H1 (cell line): ENCODE data around the gene NPY5R. TPM values are rescaled to one million over a fixed set of nuclear protein-coding genes. Genes with fewer than 3 reads are reported as not detected.

Experiments used
- BCL11A ChIP-seq, 2 experiments: IDR thresholded peaks; one replicate each; pipeline ENCODE4 v1.6.1; 2011; ENCODE audit warnings: low read depth in 2 of 2, low read length in 2 of 2, mild to moderate bottlenecking in 2 of 2
- CTBP2 ChIP-seq: IDR thresholded peaks from 2 replicates; pipeline ENCODE4 v1.7.0; 2011; ENCODE audit warnings: borderline replicate concordance, mild to moderate bottlenecking, moderate library complexity, mixed read lengths, low read length; ENCODE audit not compliant: insufficient read depth, insufficient read length
- SP4 ChIP-seq: IDR thresholded peaks from 2 replicates; pipeline ENCODE4 v1.6.1; 2012; ENCODE audit warnings: low read length, inconsistent platforms
- polyA plus RNA-seq, 7 experiments: library from polyadenylated mRNA; depleted of rRNA in 3 of 7; stranded (reverse) in 5 of 7; unstranded in 2 of 7; fragments of >200 nt in 5 of 7; fragments of 200-250 nt in 2 of 7; gene quantifications; 1 replicate in 5 of 7; 2 replicates in 1 of 7; 4 replicates in 1 of 7; pipeline versions ENCODE4 v1.2.1 to v1.2.3, GENCODE V29; 2011 to 2013; ENCODE audit warnings: missing spikeins in 2 of 7, mixed read lengths in 2 of 7
- total RNA-seq: library from RNA; stranded (reverse); fragmentation: NEBNext Ultra II Directional; extraction: Animal tissue kit (Norgen Biotek cat#: 25700); gene quantifications from 2 replicates; pipeline ENCODE4 v1.2.1, GENCODE V29; 2021

Gene NPY5R
- total and polyA plus RNA-seq, 2 of the 8 experiments (the other 6 are each of a cell fraction or from before 2014, with no cell fraction given), result 1.5 to 1.9 TPM

- TF ChIP-seq BCL11A (IDR thresholded peaks at IDR 0.05; ENCODE audit: low read depth in 2 of 2, low read length in 2 of 2), result no peak
- TF ChIP-seq SP4, result no peak
- peak; percentile 74 for TF ChIP-seq CTBP2
Measured at GRCh38 chr4:163344147-163345125, 744 bp downstream of the NPY5R start (continued).
